Heart right ventricle (tissue), 16 donors: ENCODE results near the gene GTF3A. TPM values are rescaled to one million over a fixed set of nuclear protein-coding genes. Genes with fewer than 3 reads are reported as not detected.

Source experiments
- ATAC-seq, 8 donors: fragments of 200-7000 bp; cut with Tn5 transposase; one replicate each; pipeline ENCODE4 v1.9.1; 2020; ENCODE audit warnings: mild to moderate bottlenecking in 8 of 8, moderate library complexity in 8 of 8, moderate number of reproducible peaks in 1 of 8
- DNase-seq, 2 donors: peaks; one replicate each; pipeline ENCODE4 v3.0.0-alpha.2; 2020
- H3K27ac ChIP-seq, 10 donors: fragments of 200-600 bp; sonication (generic) in 2 of 10; one replicate each; pipeline versions ENCODE4 v1.5.0 to v1.8.0; 2020 to 2022; ENCODE audit warnings: mild to moderate bottlenecking in 3 of 10
- H3K27me3 ChIP-seq, 7 donors: fragments of 200-600 bp; one replicate each; pipeline ENCODE4 v1.8.0; 2021 to 2022; ENCODE audit warnings: mild to moderate bottlenecking in 2 of 7
- H3K36me3 ChIP-seq, 9 donors: fragments of 200-600 bp; sonication (generic) in 1 of 9; one replicate each; pipeline versions ENCODE4 v1.5.0 to v1.8.0; 2020 to 2022; ENCODE audit warnings: mild to moderate bottlenecking in 2 of 9
- H3K4me1 ChIP-seq, 9 donors: fragments of 200-600 bp; sonication (generic) in 1 of 9; one replicate each; pipeline versions ENCODE4 v1.5.0 to v1.8.0; 2020 to 2022; ENCODE audit warnings: mild to moderate bottlenecking in 4 of 9
- H3K4me3 ChIP-seq, 10 donors: fragments of 200-600 bp; sonication (generic) in 2 of 10; one replicate each; pipeline versions ENCODE4 v1.5.0 to v1.8.0; 2020 to 2022; ENCODE audit warnings: mild to moderate bottlenecking in 7 of 10, moderate library complexity in 2 of 10
- H3K9me3 ChIP-seq, 11 donors: fragments of 200-600 bp in 10 of 11; sonication (generic) in 2 of 11; one replicate each; pipeline versions ENCODE4 v1.5.0 to v1.8.0; 2013 to 2022; ENCODE audit warnings: mild to moderate bottlenecking in 2 of 11, control low read depth in 1 of 11, moderate library complexity in 1 of 11
- WGBS, 2 donors: extraction: QIAGEN DNeasy Blood & Tissue Kit; methylation state at CpG; one replicate each; pipeline ENCODE4 v1.1.7; 2013; ENCODE audit warnings: inconsistent platforms in 1 of 2; 5-methylcytosine and 5-hydroxymethylcytosine counted together
- intact Hi-C, 10 donors: fragments of 100-400 bp; cut with DNase I; formaldehyde crosslinking; loops; one replicate each; pipeline versions ENCODE4 v1.11.1 to v1.14.2; 2022
- polyA plus RNA-seq, 2 donors: library from polyadenylated mRNA; stranded (reverse); fragments of 200-250 nt; gene quantifications; one replicate each; pipeline ENCODE4 v1.2.3, GENCODE V29; 2013
- total RNA-seq, 10 donors: library from RNA; stranded (reverse); fragmentation: NEBNext Ultra II Directional in 3 of 10; extraction: Animal tissue kit (Norgen Biotek cat#: 25700) in 3 of 10; gene quantifications; one replicate each; pipeline versions ENCODE4 v1.2.1 to v1.2.4, GENCODE V29; 2021 to 2023
- TF ChIP-seq, protein P1 (sequence below), 9 donors: fragments of 200-600 bp; sonication (generic) in 2 of 9; IDR thresholded peaks; one replicate each; pipeline versions ENCODE4 v1.5.0 to v1.8.0; 2021 to 2022; ENCODE audit warnings: antibody characterized with exemption in 9 of 9, mild to moderate bottlenecking in 5 of 9, moderate library complexity in 1 of 9
- donor health status: Arrhythmogenic right ventricular cardiomyopathy.
- donor health status: ischemic (EF 13 %, LVEDD 7.1; RV severe dilation, severe dysfunction).
- donor health status: healthy with polysubstance abuse.
- donor health status: DM: no; HTN: yes; CAD: no.
- donor health status: DM: no; HTN: no; CAD: no.
- donor health status: ischemic (EF 25% LVEDD 6.9; RV normal size, moderate dysfunction).
- donor health status: ischemic (EF 25% LVEDD 5.7; RV mildly dilated, moderate dysfunction).
- donor health status: healthy.
- donor health status: DM: yes; HTN: yes; CAD: no.
- donor health status: Ischemic cardiomyopathy.
- donor health status: ischemic (EF 35%, LVEDD 5.7; RV mildly dilated, moderate dysfunction).
- donor health status: nonischemic (EF 11% LVEDD 7.7; RV severe dilation, severe dysfunction).
- donor health status: DM: yes; HTN: yes; CAD: no.
- donor health status: PGD.
- donor health status: ischemic (EF 29% LVEDD 5.4; RV normal size, mild dysfunction).
- donor health status: nonischemic (EF 23%, LVEDD 6.1; RV moderate dilation, normal function).

Gene GTF3A
- total and polyA plus RNA-seq, 12 donors, result 137 to 848 (median 175) TPM

GRCh38 chr13:27384285-27384684, 40.1 kb upstream of the GTF3A start:
- intact Hi-C loops, result loop anchor here in 3 of 10 donors (10.0 kb wide), 2 partner anchors 141 to 151 kb away; no protein-coding TSS in a partner anchor
- 79 to 87% methylated on average over 4 of the region's 4 CpGs for WGBS, 2 donors
- TF ChIP-seq, protein P1, sequence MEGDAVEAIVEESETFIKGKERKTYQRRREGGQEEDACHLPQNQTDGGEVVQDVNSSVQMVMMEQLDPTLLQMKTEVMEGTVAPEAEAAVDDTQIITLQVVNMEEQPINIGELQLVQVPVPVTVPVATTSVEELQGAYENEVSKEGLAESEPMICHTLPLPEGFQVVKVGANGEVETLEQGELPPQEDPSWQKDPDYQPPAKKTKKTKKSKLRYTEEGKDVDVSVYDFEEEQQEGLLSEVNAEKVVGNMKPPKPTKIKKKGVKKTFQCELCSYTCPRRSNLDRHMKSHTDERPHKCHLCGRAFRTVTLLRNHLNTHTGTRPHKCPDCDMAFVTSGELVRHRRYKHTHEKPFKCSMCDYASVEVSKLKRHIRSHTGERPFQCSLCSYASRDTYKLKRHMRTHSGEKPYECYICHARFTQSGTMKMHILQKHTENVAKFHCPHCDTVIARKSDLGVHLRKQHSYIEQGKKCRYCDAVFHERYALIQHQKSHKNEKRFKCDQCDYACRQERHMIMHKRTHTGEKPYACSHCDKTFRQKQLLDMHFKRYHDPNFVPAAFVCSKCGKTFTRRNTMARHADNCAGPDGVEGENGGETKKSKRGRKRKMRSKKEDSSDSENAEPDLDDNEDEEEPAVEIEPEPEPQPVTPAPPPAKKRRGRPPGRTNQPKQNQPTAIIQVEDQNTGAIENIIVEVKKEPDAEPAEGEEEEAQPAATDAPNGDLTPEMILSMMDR (IDR thresholded peaks at IDR 0.05), result no peak
- H3K27me3 ChIP-seq, result peaks cover 0 to 20% (median 10%) of the 10 kb centered on the region in 7 donors
- no peaks in the 10 kb centered on the region for H3K9me3 ChIP-seq
- H3K4me3 ChIP-seq, result no peak overlapping the region
- no peak overlapping the region for H3K27ac ChIP-seq
- ATAC-seq (no peak), DNase-seq (no peak)
- H3K36me3 ChIP-seq, result no peaks in the 10 kb centered on the region
- H3K4me1 ChIP-seq, result no peaks in the 10 kb centered on the region

DNA sequence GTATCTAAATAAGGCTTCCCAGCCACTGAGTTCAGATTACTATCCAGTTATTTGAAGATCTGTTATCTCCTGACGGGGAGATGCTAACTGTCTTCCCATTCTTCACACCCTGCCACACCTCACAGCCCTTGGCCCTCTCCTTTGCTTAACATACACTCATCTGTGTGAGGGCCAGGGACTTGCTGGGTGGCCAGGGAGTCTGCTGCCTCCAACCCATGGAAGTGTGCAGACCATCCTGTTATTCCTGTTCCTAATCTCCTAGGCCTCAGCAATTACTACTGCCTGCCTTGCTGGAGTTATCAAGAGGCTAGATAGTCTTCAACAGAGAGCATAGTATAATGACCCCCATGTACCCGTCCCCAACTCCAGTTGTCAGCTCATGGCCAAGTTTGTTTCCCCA, 36.2 kb upstream of the GTF3A start:
- TF ChIP-seq, protein P1 (IDR thresholded peaks at IDR 0.05), result no peak
- Histone ChIP-seq H3K36me3 (no peaks in the 10 kb centered on the region), H3K4me3 (no peak overlapping the region), H3K4me1 (no peaks in the 10 kb centered on the region), H3K27ac (no peak overlapping the region), H3K27me3 (peaks cover 0 to 3% (median 0%) of the 10 kb centered on the region in 7 donors), H3K9me3 (no peaks in the 10 kb centered on the region)
- intact Hi-C loops, result loop anchor here in 3 of 10 donors (10.0 kb wide), 2 partner anchors 137 to 147 kb away; no protein-coding TSS in a partner anchor
- DNase-seq, result no peak
- no peak for ATAC-seq
- WGBS, 2 donors, result 57 to 67% methylated on average over 2 of the region's 2 CpGs

- no peak for DNase-seq
- Histone ChIP-seq H3K36me3 (no peaks in the 10 kb centered on the region), H3K27me3 (peaks cover 0 to 4% (median 0%) of the 10 kb centered on the region in 7 donors), H3K27ac (no peak overlapping the region), H3K4me1 (no peaks in the 10 kb centered on the region), H3K4me3 (no peak overlapping the region), H3K9me3 (no peaks in the 10 kb centered on the region)
- ATAC-seq, result no peak
- 85 to 90% methylated on average over 7 of the region's 7 CpGs for WGBS, 2 donors
- TF ChIP-seq, protein P1 (IDR thresholded peaks at IDR 0.05), result no peak
- intact Hi-C loops, result loop anchor here in 3 of 10 donors (10.0 kb wide), 2 partner anchors 135 to 145 kb away; no protein-coding TSS in a partner anchor
These were observed 34.5 kb upstream of the GTF3A start for GRCh38 chr13:27389891-27390290.

DNA sequence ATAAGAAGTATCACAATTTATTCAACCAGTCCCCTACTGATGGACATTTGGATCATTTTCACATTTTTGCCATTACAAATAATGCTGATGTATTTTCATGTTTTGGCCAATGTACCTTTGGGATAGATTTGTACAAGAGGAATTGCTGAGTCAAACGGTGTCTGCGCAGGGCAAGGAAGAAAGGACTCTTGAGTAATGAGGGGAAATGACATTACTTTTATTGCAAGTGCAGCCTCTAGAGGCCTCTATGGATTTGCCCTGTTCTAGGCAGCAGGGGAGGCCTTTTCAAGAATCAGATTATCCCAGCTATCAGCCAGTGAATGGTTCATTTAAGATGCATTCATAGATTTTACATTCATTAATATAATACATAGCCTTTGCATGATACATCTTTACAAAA, 32.9 kb upstream of the GTF3A start:
- no peak overlapping the region for H3K27ac ChIP-seq
- no peaks in the 10 kb centered on the region for H3K9me3 ChIP-seq
- ATAC-seq (no peak), DNase-seq (no peak)
- intact Hi-C loops, result no loop called here
- H3K27me3 ChIP-seq, result peaks cover 0 to 14% (median 3%) of the 10 kb centered on the region in 7 donors
- TF ChIP-seq, protein P1 (IDR thresholded peaks at IDR 0.05), result no peak
- no peaks in the 10 kb centered on the region for H3K36me3 ChIP-seq
- H3K4me3 ChIP-seq, result no peak overlapping the region
- 63 to 71% methylated on average over 2 of the region's 2 CpGs for WGBS, 2 donors
- H3K4me1 ChIP-seq, result no peaks in the 10 kb centered on the region
